Calu3 (cell line): ENCODE data around the gene OR6A2. TPM values are rescaled to one million over a fixed set of nuclear protein-coding genes. Genes with fewer than 3 reads are reported as not detected.

Source experiments
- BruUV-seq: library from RNA; stranded (reverse); fragments of 400-500 nt; replicated peaks from 2 replicates; lab custom pipeline; 2021; lab: Mats Ljungman, UMichigan
- CTCF ChIA-PET: fragments of 300-600 bp; sonication (Branson Sonifier 250); formaldehyde crosslinking; loops from one replicate; lab custom pipeline; 2022; ENCODE audit warnings: antibody characterized with exemption; lab: Charles Lee
- DNase-seq: peaks from one replicate; pipeline ENCODE4 v3.0.0; 2022
- H3K27ac Mint-ChIP-seq: one replicate; pipeline ENCODE4 v1.8.0; 2022; ENCODE audit warnings: mixed read lengths; ENCODE audit not compliant: unreplicated experiment
- H3K27me3 Mint-ChIP-seq: one replicate; pipeline ENCODE4 v1.8.0; 2022; ENCODE audit warnings: mixed read lengths; ENCODE audit not compliant: unreplicated experiment
- H3K36me3 Mint-ChIP-seq: one replicate; pipeline ENCODE4 v1.8.0; 2022; ENCODE audit warnings: mild to moderate bottlenecking, moderate library complexity, mixed read lengths; ENCODE audit not compliant: insufficient read depth, unreplicated experiment
- H3K4me1 Mint-ChIP-seq: one replicate; pipeline ENCODE4 v1.8.0; 2022; ENCODE audit warnings: mild to moderate bottlenecking, low read depth, mixed read lengths; ENCODE audit not compliant: unreplicated experiment
- H3K4me3 Mint-ChIP-seq: one replicate; pipeline ENCODE4 v1.8.0; 2022; ENCODE audit warnings: mild to moderate bottlenecking, low read depth, moderate library complexity, mixed read lengths; ENCODE audit not compliant: unreplicated experiment
- H3K9me3 Mint-ChIP-seq: one replicate; pipeline ENCODE4 v1.8.0; 2022; ENCODE audit warnings: low read depth, mixed read lengths; ENCODE audit not compliant: unreplicated experiment
- CTCF ChIP-seq: fragments of 200-600 bp; IDR thresholded peaks from one replicate; pipeline ENCODE4 v1.8.0; 2022; ENCODE audit warnings: antibody characterized with exemption; ENCODE audit not compliant: unreplicated experiment
- intact Hi-C: fragments of 100-400 bp; cut with micrococcal nuclease; formaldehyde crosslinking; loops from one replicate; pipeline ENCODE4 v1.10.0; 2022; ENCODE audit not compliant: unreplicated experiment
- total RNA-seq: library from RNA; stranded (reverse); gene quantifications from 2 replicates; pipeline ENCODE4 v1.2.3, GENCODE V29; 2022

The OR6A2 gene
- total RNA-seq, 1 experiment from 2014 or later: 0.09 TPM

- no peak within 1 kb of the TSS for H3K4me3 Mint-ChIP-seq
Observed at GRCh38 chr11:6782720-6783119, 16.8 kb downstream of the OR6A2 start, which contains the start of gene OR2AG1. Gene OR2AG1 (plus strand): TSS chr11:6783020. CDS start chr11:6785038, 2,018 bp downstream.

DNA sequence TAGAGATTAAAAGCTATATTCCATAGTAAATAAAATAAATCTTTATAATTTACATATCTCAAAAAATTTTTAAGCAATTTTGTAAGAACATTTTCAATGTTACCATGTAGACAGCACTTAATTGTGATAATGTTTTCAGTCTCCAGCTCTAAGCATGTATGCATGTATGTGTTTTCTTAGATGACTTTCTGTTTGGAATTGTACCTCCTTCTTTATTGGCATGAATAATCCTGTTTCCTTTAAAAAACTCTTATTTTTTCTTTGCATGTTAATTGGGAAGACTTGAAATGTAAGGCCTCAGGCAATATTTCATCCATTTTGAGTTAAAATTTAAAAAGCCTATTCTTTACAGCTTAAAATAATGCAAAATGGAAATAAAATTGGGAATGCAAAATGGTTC, 18.7 kb downstream of the OR6A2 start:
- CTCF ChIA-PET: no interaction called here
- TF ChIP-seq CTCF: no peak
- Mint-ChIP-seq H3K27me3 (peaks cover 7% of the 10 kb centered on the region), H3K9me3 (no peaks in the 10 kb centered on the region), H3K4me3 (no peak overlapping the region), H3K27ac (no peak overlapping the region), H3K4me1 (no peaks in the 10 kb centered on the region), H3K36me3 (no peaks in the 10 kb centered on the region)
- intact Hi-C loops: no loop called here
- no TSS peak for BruUV-seq
- DNase-seq: no peak

More at GRCh38 chr11:6782720-6783119, 16.8 kb downstream of the OR6A2 start, which contains the start of gene OR2AG1:
- no peak for TF ChIP-seq CTCF
- no peak for DNase-seq
- no TSS peak for BruUV-seq
- intact Hi-C loops: no loop called here
- Mint-ChIP-seq H3K9me3 (no peaks in the 10 kb centered on the region), H3K27me3 (peaks cover 7% of the 10 kb centered on the region), H3K36me3 (no peaks in the 10 kb centered on the region), H3K27ac (no peak within 1 kb of the TSS), H3K4me1 (no peaks in the 10 kb centered on the region)
- CTCF ChIA-PET: no interaction called here

DNA sequence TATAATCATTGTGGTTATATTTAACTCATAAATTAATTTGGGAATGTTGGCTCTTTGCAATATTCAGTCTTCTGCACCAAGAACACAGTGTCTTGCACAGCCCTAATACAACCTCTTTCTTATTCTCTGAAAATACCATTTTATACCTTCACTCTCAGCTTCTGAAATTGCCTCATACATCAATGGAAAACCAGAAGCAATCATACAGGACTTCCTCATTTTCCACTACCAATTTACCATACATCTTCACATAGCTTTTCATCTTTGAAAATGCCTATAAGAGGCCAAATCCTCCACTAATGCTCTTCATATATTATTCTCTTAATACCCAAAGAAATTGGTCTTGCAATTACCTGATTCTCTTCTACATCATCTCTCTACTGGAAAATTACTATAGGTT, 21.0 kb downstream of the OR6A2 start:
- Mint-ChIP-seq H3K27ac (no peak overlapping the region), H3K27me3 (peaks cover 10% of the 10 kb centered on the region), H3K4me1 (no peaks in the 10 kb centered on the region), H3K9me3 (no peaks in the 10 kb centered on the region), H3K36me3 (no peaks in the 10 kb centered on the region), H3K4me3 (no peak overlapping the region)
- intact Hi-C loops: no loop called here
- TF ChIP-seq CTCF: no peak
- CTCF ChIA-PET: no interaction called here
- BruUV-seq: no TSS peak
- no peak for DNase-seq

DNA sequence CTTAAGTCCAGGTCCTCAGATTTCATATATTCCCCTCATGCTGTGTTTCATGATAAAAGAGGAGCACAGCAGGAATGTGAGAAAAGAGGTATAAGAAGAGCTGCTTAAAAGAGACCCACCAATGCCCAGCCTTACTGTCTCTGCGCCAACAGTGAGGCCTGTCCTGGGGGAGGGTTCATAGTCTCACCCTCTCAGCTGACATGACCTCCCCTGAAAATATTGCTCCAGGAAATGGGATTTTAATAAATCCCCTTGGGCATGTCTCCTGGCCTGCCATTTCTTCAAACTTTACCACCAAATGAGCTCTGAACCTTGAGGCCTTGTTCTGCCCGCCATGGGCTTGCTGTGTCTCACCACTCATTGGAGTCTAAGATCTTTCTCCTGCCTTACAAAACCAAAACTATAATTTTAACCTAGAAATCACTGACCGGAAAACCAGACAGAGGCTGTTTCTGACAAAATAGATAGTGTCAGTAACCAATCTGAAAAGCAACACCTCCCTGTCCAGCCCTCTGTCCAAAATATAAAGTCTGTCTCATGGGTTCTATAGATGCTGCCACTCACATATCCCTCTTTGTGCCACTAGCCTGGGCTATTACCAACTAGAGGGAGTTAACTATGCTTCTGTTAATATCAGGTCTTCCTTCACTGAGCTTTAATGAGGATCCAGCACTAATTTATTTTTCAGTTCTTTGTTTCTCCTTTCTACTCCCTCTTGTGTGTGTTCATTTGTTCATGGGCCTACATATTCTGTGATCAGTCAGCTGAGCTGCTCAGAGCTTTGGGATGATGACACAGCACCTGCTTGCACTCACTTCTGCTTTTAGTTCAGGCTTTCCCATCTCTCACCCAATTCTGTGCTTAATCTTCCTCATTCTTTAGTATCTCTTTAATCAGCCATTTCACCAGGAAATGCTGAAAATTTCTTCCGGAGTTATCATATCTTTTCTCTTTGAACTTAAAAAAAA, 27.3 kb downstream of the OR6A2 start, which contains the start of gene OR2AG2:
TSS of gene OR2AG2 (minus strand) at position 51 of the 968 bp plus-strand sequence. CDS start 3,019 bp downstream, outside the sequence.
- intact Hi-C loops: no loop called here
- CTCF ChIA-PET: no interaction called here
- Mint-ChIP-seq H3K27ac (no peak within 1 kb of the TSS), H3K27me3 (peaks cover 64% of the 10 kb centered on the region), H3K4me1 (no peaks in the 10 kb centered on the region), H3K4me3 (no peak within 1 kb of the TSS), H3K36me3 (no peaks in the 10 kb centered on the region), H3K9me3 (no peaks in the 10 kb centered on the region)
- no peak for TF ChIP-seq CTCF
- DNase-seq: no peak
- BruUV-seq: no TSS peak
